HEK293 (cell line): ENCODE data around the gene AIFM3.
A peak's percentile ranks its signal among the peaks of the same experiment; 100 is the strongest.

Experiments
- CTCF ChIA-PET: fragments of 350-600 bp; formaldehyde crosslinking; extraction: SDS; loops from one replicate; lab custom pipeline; 2021; ENCODE audit warnings: antibody characterized with exemption; lab: Yijun Ruan, JAX
- POLR2A ChIA-PET: fragments of 300-600 bp; formaldehyde crosslinking; extraction: SDS; loops from one replicate; lab custom pipeline; 2020; ENCODE audit warnings: antibody characterized with exemption, inconsistent platforms; lab: Yijun Ruan, JAX
- H3K27ac ChIP-seq: fragments of 200-500 bp; sonication (Bioruptor generic); 2 replicates; pipeline ENCODE4 v1.5.1; 2014; ENCODE audit warnings: low read depth, low read length, control low read depth, inconsistent platforms; ENCODE audit errors: extremely low read depth
- H3K36me3 ChIP-seq, 2 experiments: fragments of 200-500 bp in 1 of 2; sonication (Bioruptor generic) in 1 of 2; 1 replicate in 1 of 2; 2 replicates in 1 of 2; pipeline ENCODE4 v1.5.1; 2014 to 2017; ENCODE audit warnings: inconsistent platforms in 2 of 2, low read length in 2 of 2; ENCODE audit not compliant: control insufficient read depth in 2 of 2, insufficient read depth in 1 of 2
- H3K4me1 ChIP-seq: fragments of 200-500 bp; sonication (Bioruptor generic); 2 replicates; pipeline ENCODE4 v1.5.1; 2014; ENCODE audit warnings: mild to moderate bottlenecking, low read length, inconsistent platforms; ENCODE audit not compliant: control insufficient read depth, insufficient read depth
- H3K4me3 ChIP-seq: 2 replicates; pipeline ENCODE4 v1.5.1; 2011; ENCODE audit warnings: low read depth, mild to moderate bottlenecking, control low read depth, low read length, moderate library complexity
- H3K9me3 ChIP-seq: fragments of 200-500 bp; sonication (Bioruptor generic); 2 replicates; pipeline ENCODE4 v1.5.1; 2014; ENCODE audit warnings: low read depth, low read length, inconsistent platforms; ENCODE audit not compliant: control insufficient read depth, insufficient read depth
- GFI1B ChIP-seq: fragments of 450-650 bp; formaldehyde crosslinking; IDR thresholded peaks from 2 replicates; pipeline ENCODE4 v1.5.1; 2016; ENCODE audit warnings: missing biosample characterization, missing genetic modification characterization
- GLIS1 ChIP-seq: fragments of 450-650 bp; formaldehyde crosslinking; IDR thresholded peaks from 2 replicates; pipeline ENCODE4 v1.5.1; 2016; ENCODE audit warnings: missing biosample characterization, missing genetic modification characterization
- IKZF3 ChIP-seq: fragments of 450-650 bp; IDR thresholded peaks from 2 replicates; pipeline ENCODE4 v1.5.0; 2018; ENCODE audit warnings: missing biosample characterization, mild to moderate bottlenecking, missing genetic modification characterization, moderate library complexity
- PRDM1 ChIP-seq: fragments of 450-650 bp; formaldehyde crosslinking; IDR thresholded peaks from 2 replicates; pipeline ENCODE4; 2016; ENCODE audit warnings: missing biosample characterization, missing genetic modification characterization
- SCRT2 ChIP-seq: fragments of 450-650 bp; formaldehyde crosslinking; IDR thresholded peaks from 2 replicates; pipeline ENCODE4 v1.5.1; 2016; ENCODE audit warnings: missing biosample characterization, missing genetic modification characterization
- YY2 ChIP-seq: fragments of 450-650 bp; formaldehyde crosslinking; IDR thresholded peaks from 2 replicates; pipeline ENCODE4 v1.5.1; 2016; ENCODE audit warnings: missing biosample characterization, missing genetic modification characterization
- ZBTB17 ChIP-seq: fragments of 450-650 bp; formaldehyde crosslinking; IDR thresholded peaks from 2 replicates; pipeline ENCODE4 v1.5.1; 2016; ENCODE audit warnings: missing biosample characterization, missing genetic modification characterization
- ZBTB48 ChIP-seq: fragments of 450-650 bp; formaldehyde crosslinking; IDR thresholded peaks from 2 replicates; pipeline ENCODE4 v1.5.1; 2016; ENCODE audit warnings: missing biosample characterization, missing genetic modification characterization
- ZNF175 ChIP-seq: fragments of 450-650 bp; formaldehyde crosslinking; IDR thresholded peaks from 2 replicates; pipeline ENCODE4 v1.5.1; 2016; ENCODE audit warnings: missing biosample characterization, missing genetic modification characterization
- ZNF274 ChIP-seq, 2 experiments: fragments of 200-500 bp in 1 of 2; fragments of 450-650 bp in 1 of 2; sonication (Bioruptor generic) in 1 of 2; formaldehyde crosslinking in 1 of 2; IDR thresholded peaks; 2 replicates each; pipeline versions ENCODE4 v1.5.1 to v1.6.1; 2014 to 2016; ENCODE audit warnings: borderline replicate concordance in 1 of 2, inconsistent platforms in 1 of 2, low read length in 1 of 2, missing biosample characterization in 1 of 2, missing genetic modification characterization in 1 of 2
- ZNF292 ChIP-seq: fragments of 450-650 bp; formaldehyde crosslinking; IDR thresholded peaks from 2 replicates; pipeline ENCODE4 v1.5.1; 2016; ENCODE audit warnings: low read depth, missing biosample characterization, missing genetic modification characterization, borderline replicate concordance
- ZNF391 ChIP-seq: fragments of 450-650 bp; formaldehyde crosslinking; IDR thresholded peaks from 2 replicates; pipeline ENCODE4 v1.5.1; 2016; ENCODE audit warnings: low read depth, missing biosample characterization, missing genetic modification characterization, borderline replicate concordance
- ZNF600 ChIP-seq: fragments of 450-650 bp; formaldehyde crosslinking; IDR thresholded peaks from 2 replicates; pipeline ENCODE4 v1.5.1; 2016; ENCODE audit warnings: missing biosample characterization, missing genetic modification characterization
- ZNF658 ChIP-seq: fragments of 450-650 bp; formaldehyde crosslinking; IDR thresholded peaks from 2 replicates; pipeline ENCODE4; 2016; ENCODE audit warnings: missing biosample characterization, missing genetic modification characterization
- ZNF664 ChIP-seq: fragments of 450-650 bp; formaldehyde crosslinking; IDR thresholded peaks from 2 replicates; pipeline ENCODE4 v1.5.1; 2016; ENCODE audit warnings: missing biosample characterization, missing genetic modification characterization
- ZNF830 ChIP-seq: fragments of 450-650 bp; IDR thresholded peaks from 2 replicates; pipeline ENCODE4 v1.5.0; 2018; ENCODE audit warnings: missing biosample characterization, missing genetic modification characterization, low read depth, mild to moderate bottlenecking, moderate library complexity
- ZSCAN23 ChIP-seq: fragments of 450-650 bp; formaldehyde crosslinking; IDR thresholded peaks from 2 replicates; pipeline ENCODE4 v1.5.1; 2016; ENCODE audit warnings: missing biosample characterization, missing genetic modification characterization
- TF ChIP-seq, protein P1 (sequence below): fragments of 450-650 bp; formaldehyde crosslinking; IDR thresholded peaks from 2 replicates; pipeline ENCODE4 v1.5.1; 2017; ENCODE audit warnings: missing biosample characterization, missing genetic modification characterization
- TF ChIP-seq, protein P2 (sequence below): fragments of 450-650 bp; formaldehyde crosslinking; optimal IDR thresholded peaks from 2 replicates; pipeline ENCODE3; 2016; ENCODE audit warnings: missing biosample characterization, mild to moderate bottlenecking, missing genetic modification characterization
- TF ChIP-seq, protein P3 (sequence below): fragments of 450-650 bp; IDR thresholded peaks from 2 replicates; pipeline ENCODE4 v1.5.1; 2018; ENCODE audit warnings: missing biosample characterization, missing genetic modification characterization
- TF ChIP-seq, protein P4 (sequence below): fragments of 450-650 bp; formaldehyde crosslinking; IDR thresholded peaks from 2 replicates; pipeline ENCODE4 v1.5.1; 2017; ENCODE audit warnings: missing biosample characterization, missing genetic modification characterization
- TF ChIP-seq, protein P5 (sequence below): fragments of 450-650 bp; formaldehyde crosslinking; IDR thresholded peaks from 2 replicates; pipeline ENCODE4 v1.5.1; 2016; ENCODE audit warnings: missing biosample characterization, missing genetic modification characterization

Gene AIFM3

DNA sequence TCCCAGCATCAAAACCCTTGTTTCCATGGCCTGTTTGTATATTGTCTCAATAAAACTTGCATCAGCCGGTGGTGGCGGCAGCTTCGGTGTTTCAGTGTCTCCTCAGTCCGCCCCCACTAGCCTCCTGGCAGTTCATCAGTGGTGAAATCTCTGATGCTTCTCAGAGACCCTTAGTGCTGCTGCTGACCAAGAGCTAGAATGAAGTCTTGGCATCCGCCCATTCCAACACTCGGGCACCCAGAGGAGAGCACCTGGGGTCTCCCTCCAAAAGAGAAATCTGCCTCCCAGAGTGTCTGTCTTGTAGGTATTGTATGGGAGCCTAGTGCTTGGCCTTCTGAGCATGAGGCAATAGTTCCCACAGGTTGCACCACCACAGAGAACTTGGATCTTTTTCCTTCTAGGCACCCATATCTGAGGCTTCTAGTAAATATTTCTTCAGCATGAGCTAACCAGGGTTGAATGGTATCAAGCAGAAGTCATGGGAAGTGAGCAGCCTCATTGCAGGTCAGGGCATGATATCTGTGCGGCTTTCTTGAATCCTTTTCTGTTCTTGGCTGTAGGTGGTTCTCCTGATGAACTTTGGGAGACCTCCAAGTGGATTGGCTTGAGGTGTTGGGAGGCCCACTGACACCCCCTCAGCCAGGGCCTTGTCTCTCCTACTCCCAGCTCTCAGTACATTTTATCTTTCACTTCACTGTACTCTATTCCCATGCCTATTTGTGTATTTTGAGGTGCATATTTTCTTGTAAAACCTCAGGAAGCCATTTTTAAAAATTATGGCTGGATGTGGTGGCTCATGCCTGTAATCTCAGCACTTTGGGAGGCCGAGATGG, 13.2 kb upstream of the AIFM3 start:
- ChIA-PET POLR2A (interaction anchor here (0.5 to 3.3 kb wide), 4 partner anchors 28 to 141 kb away, joined by 3 to 6 read pairs (median 4); partner anchors contain the start of genes CRKL and LZTR1), CTCF (interaction anchor here (0.6 to 2.3 kb wide), 4 partner anchors 9 to 689 kb away, joined by 3 to 9 read pairs (median 5); no protein-coding TSS in a partner anchor)
- Histone ChIP-seq H3K9me3 (no peaks in the 10 kb centered on the region), H3K4me3 (no peak overlapping the region), H3K4me1 (no peaks in the 10 kb centered on the region), H3K27ac (no peak overlapping the region), H3K36me3 (peaks cover 5 to 56% of the 10 kb centered on the region in 2 experiments; a peak in 2 of 3 replicates)
- TF ChIP-seq ZSCAN23 (tag by site-specific recombination) (no peak), YY2 (tag by site-specific recombination) (0 out of 2 replicates have a peak, but pooled peaks have one; percentile 11), ZNF274 (IDR thresholded peaks at IDR 0.05; ENCODE audit: low read length) (no peak), ZNF274 (tag by site-specific recombination; IDR thresholded peaks at IDR 0.05; ENCODE audit: borderline replicate concordance) (no peak), GLIS1 (tag by site-specific recombination) (peak; percentile 45), ZBTB17 (tag by site-specific recombination) (peak; percentile 42; the same call in 1 of the 2 replicates), IKZF3 (tag by site-specific recombination) (0 out of 2 replicates have a peak, but pooled peaks have one; percentile 61)
- TF ChIP-seq, protein P1, sequence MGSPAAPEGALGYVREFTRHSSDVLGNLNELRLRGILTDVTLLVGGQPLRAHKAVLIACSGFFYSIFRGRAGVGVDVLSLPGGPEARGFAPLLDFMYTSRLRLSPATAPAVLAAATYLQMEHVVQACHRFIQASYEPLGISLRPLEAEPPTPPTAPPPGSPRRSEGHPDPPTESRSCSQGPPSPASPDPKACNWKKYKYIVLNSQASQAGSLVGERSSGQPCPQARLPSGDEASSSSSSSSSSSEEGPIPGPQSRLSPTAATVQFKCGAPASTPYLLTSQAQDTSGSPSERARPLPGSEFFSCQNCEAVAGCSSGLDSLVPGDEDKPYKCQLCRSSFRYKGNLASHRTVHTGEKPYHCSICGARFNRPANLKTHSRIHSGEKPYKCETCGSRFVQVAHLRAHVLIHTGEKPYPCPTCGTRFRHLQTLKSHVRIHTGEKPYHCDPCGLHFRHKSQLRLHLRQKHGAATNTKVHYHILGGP (tag by site-specific recombination) = peak; percentile 94

DNA sequence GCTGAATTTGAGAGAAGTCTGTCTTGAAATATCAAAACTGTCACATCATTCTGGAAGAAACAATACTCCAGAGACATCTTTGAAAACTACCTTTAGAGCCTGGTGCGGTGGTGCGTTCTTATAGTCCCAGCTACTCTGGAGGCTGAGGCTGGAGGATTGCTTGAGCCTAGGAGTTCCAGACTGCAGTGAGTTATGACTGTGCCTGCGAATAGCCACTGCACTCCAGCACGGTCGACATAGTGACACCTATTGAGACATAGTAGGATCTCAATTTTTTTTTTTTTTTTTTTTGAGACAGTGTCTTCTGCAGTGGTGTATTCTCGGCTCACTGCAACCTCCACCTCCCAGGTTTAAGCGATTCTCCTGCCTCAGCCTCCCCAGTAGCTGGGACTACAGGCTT, 11.5 kb upstream of the AIFM3 start:
- Histone ChIP-seq H3K9me3 (no peaks in the 10 kb centered on the region), H3K36me3 (peaks cover 0 to 39% of the 10 kb centered on the region in 2 experiments; a peak in 2 of 3 replicates), H3K4me1 (no peaks in the 10 kb centered on the region)
- POLR2A ChIA-PET = interaction anchor here (0.7 to 3.3 kb wide), 4 partner anchors 24 to 39 kb away, joined by 3 to 6 read pairs (median 4); partner anchors contain the start of genes CRKL and LZTR1
- CTCF ChIA-PET = interaction anchor here (1.0 to 1.8 kb wide), 4 partner anchors 9 to 770 kb away, joined by 3 to 4 read pairs (median 3); no protein-coding TSS in a partner anchor
- no peak for TF ChIP-seq ZNF292 (tag by site-specific recombination)
- no peak for TF ChIP-seq GFI1B (tag by site-specific recombination)
- no peak for TF ChIP-seq ZNF391
- TF ChIP-seq, protein P2, sequence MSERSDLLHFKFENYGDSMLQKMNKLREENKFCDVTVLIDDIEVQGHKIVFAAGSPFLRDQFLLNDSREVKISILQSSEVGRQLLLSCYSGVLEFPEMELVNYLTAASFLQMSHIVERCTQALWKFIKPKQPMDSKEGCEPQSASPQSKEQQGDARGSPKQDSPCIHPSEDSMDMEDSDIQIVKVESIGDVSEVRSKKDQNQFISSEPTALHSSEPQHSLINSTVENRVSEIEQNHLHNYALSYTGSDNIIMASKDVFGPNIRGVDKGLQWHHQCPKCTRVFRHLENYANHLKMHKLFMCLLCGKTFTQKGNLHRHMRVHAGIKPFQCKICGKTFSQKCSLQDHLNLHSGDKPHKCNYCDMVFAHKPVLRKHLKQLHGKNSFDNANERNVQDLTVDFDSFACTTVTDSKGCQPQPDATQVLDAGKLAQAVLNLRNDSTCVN (tag by site-specific recombination) = no peak
- no peak for TF ChIP-seq ZNF830 (tag by site-specific recombination)
- peak; percentile 69; the same call in 1 of the 2 replicates for TF ChIP-seq ZNF664 (tag by site-specific recombination)
- TF ChIP-seq, protein P3, sequence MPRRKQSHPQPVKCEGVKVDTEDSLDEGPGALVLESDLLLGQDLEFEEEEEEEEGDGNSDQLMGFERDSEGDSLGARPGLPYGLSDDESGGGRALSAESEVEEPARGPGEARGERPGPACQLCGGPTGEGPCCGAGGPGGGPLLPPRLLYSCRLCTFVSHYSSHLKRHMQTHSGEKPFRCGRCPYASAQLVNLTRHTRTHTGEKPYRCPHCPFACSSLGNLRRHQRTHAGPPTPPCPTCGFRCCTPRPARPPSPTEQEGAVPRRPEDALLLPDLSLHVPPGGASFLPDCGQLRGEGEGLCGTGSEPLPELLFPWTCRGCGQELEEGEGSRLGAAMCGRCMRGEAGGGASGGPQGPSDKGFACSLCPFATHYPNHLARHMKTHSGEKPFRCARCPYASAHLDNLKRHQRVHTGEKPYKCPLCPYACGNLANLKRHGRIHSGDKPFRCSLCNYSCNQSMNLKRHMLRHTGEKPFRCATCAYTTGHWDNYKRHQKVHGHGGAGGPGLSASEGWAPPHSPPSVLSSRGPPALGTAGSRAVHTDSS (tag by site-specific recombination) = no peak
- TF ChIP-seq ZBTB48 = no peak
- no peak for TF ChIP-seq SCRT2 (tag by site-specific recombination)
- peak; percentile 49; the same call in 1 of the 2 replicates for TF ChIP-seq ZNF600
- no peak for TF ChIP-seq ZNF175 (tag by site-specific recombination)
- TF ChIP-seq PRDM1 (tag by site-specific recombination) = no peak
- TF ChIP-seq, protein P4, sequence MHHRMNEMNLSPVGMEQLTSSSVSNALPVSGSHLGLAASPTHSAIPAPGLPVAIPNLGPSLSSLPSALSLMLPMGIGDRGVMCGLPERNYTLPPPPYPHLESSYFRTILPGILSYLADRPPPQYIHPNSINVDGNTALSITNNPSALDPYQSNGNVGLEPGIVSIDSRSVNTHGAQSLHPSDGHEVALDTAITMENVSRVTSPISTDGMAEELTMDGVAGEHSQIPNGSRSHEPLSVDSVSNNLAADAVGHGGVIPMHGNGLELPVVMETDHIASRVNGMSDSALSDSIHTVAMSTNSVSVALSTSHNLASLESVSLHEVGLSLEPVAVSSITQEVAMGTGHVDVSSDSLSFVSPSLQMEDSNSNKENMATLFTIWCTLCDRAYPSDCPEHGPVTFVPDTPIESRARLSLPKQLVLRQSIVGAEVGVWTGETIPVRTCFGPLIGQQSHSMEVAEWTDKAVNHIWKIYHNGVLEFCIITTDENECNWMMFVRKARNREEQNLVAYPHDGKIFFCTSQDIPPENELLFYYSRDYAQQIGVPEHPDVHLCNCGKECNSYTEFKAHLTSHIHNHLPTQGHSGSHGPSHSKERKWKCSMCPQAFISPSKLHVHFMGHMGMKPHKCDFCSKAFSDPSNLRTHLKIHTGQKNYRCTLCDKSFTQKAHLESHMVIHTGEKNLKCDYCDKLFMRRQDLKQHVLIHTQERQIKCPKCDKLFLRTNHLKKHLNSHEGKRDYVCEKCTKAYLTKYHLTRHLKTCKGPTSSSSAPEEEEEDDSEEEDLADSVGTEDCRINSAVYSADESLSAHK (tag by site-specific recombination) = no peak
- TF ChIP-seq ZNF658 (tag by site-specific recombination) = no peak
- TF ChIP-seq, protein P5, sequence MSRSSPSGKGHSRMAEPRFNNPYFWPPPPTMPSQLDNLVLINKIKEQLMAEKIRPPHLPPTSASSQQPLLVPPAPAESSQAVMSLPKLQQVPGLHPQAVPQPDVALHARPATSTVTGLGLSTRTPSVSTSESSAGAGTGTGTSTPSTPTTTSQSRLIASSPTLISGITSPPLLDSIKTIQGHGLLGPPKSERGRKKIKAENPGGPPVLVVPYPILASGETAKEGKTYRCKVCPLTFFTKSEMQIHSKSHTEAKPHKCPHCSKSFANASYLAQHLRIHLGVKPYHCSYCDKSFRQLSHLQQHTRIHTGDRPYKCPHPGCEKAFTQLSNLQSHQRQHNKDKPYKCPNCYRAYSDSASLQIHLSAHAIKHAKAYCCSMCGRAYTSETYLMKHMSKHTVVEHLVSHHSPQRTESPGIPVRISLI = no peak; the same call in 1 of the 2 replicates
- TF ChIP-seq, all 188 proteins: peak for 2
- Histone ChIP-seq H3K27ac (no peak overlapping the region), H3K4me3 (no peak overlapping the region)
